ENCODE data around the gene PACRG. TPM values are rescaled to one million over a fixed set of nuclear protein-coding genes. Genes with fewer than 3 reads are reported as not detected.

PACRG gene
- total RNA-seq, 2 experiments from 2014 or later, result 0.78 TPM; not detected in 1

GRCh38 chr6:163085426-163085825, 357.7 kb downstream of the PACRG start:
- ATAC-seq (no peak), DNase-seq (no peak)
- Mint-ChIP-seq H3K4me1 (ENCODE audit: low read depth) (no peaks in the 10 kb centered on the region), H3K36me3 (ENCODE audit: low read depth) (no peaks in the 10 kb centered on the region), H3K27me3 (ENCODE audit: low read depth) (no peaks in the 10 kb centered on the region), H3K27ac (no peak overlapping the region), H3K4me3 (no peak overlapping the region), H3K9me3 (ENCODE audit: insufficient read depth) (no peaks in the 10 kb centered on the region)
- ChIA-PET POLR2A (interaction anchor here (0.6 kb wide), 1 partner anchor 26 kb away, joined by 3 read pairs; no protein-coding TSS in a partner anchor), CTCF (no interaction called here)

GRCh38 chr6:163085861-163086623, 358.3 kb downstream of the PACRG start:
- no peaks in the 10 kb centered on the region for H3K4me1 Mint-ChIP-seq (ENCODE audit: low read depth)

GRCh38 chr6:163086624-163086920, 358.8 kb downstream of the PACRG start:
- DNase-seq (no peak), ATAC-seq (no peak)
- POLR2A ChIA-PET, result no interaction called here
- CTCF ChIA-PET, result no interaction called here
- Mint-ChIP-seq H3K4me3 (no peak overlapping the region), H3K27me3 (ENCODE audit: low read depth) (no peaks in the 10 kb centered on the region), H3K9me3 (ENCODE audit: insufficient read depth) (no peaks in the 10 kb centered on the region), H3K27ac (no peak overlapping the region), H3K4me1 (ENCODE audit: low read depth) (no peaks in the 10 kb centered on the region), H3K36me3 (ENCODE audit: low read depth) (no peaks in the 10 kb centered on the region)

More at GRCh38 chr6:163085861-163086623, 358.3 kb downstream of the PACRG start:
- ChIA-PET CTCF (no interaction called here), POLR2A (interaction anchor here (0.6 kb wide), 1 partner anchor 26 kb away, joined by 3 read pairs; no protein-coding TSS in a partner anchor)
- DNase-seq (no peak), ATAC-seq (no peak)
- H3K27me3 Mint-ChIP-seq (ENCODE audit: low read depth), result no peaks in the 10 kb centered on the region
- H3K36me3 Mint-ChIP-seq (ENCODE audit: low read depth), result no peaks in the 10 kb centered on the region
- H3K4me3 Mint-ChIP-seq, result no peak overlapping the region
- no peaks in the 10 kb centered on the region for H3K9me3 Mint-ChIP-seq (ENCODE audit: insufficient read depth)
- H3K27ac Mint-ChIP-seq, result no peak overlapping the region

GRCh38 chr6:163087981-163088380, 360.2 kb downstream of the PACRG start:
- CTCF ChIA-PET, result no interaction called here
- Mint-ChIP-seq H3K4me1 (ENCODE audit: low read depth) (no peaks in the 10 kb centered on the region), H3K27me3 (ENCODE audit: low read depth) (no peaks in the 10 kb centered on the region), H3K36me3 (ENCODE audit: low read depth) (no peaks in the 10 kb centered on the region), H3K4me3 (no peak overlapping the region), H3K27ac (no peak overlapping the region), H3K9me3 (ENCODE audit: insufficient read depth) (no peaks in the 10 kb centered on the region)
- no peak for DNase-seq
- no peak for ATAC-seq
- POLR2A ChIA-PET, result no interaction called here

GRCh38 chr6:163092876-163093275, 365.1 kb downstream of the PACRG start:
- CTCF ChIA-PET, result no interaction called here
- ATAC-seq (no peak), DNase-seq (no peak)
- no peak overlapping the region for H3K27ac Mint-ChIP-seq
- no peaks in the 10 kb centered on the region for H3K9me3 Mint-ChIP-seq (ENCODE audit: insufficient read depth)
- H3K4me3 Mint-ChIP-seq, result no peak overlapping the region
- H3K4me1 Mint-ChIP-seq (ENCODE audit: low read depth), result no peaks in the 10 kb centered on the region
- POLR2A ChIA-PET, result no interaction called here
- H3K27me3 Mint-ChIP-seq (ENCODE audit: low read depth), result no peaks in the 10 kb centered on the region
- H3K36me3 Mint-ChIP-seq (ENCODE audit: low read depth), result no peaks in the 10 kb centered on the region

- Mint-ChIP-seq H3K27ac (no peak overlapping the region), H3K27me3 (ENCODE audit: low read depth) (no peaks in the 10 kb centered on the region), H3K4me3 (no peak overlapping the region), H3K9me3 (ENCODE audit: insufficient read depth) (no peaks in the 10 kb centered on the region), H3K4me1 (ENCODE audit: low read depth) (no peaks in the 10 kb centered on the region), H3K36me3 (ENCODE audit: low read depth) (no peaks in the 10 kb centered on the region)
- ATAC-seq, result no peak
- POLR2A ChIA-PET, result no interaction called here
- DNase-seq, result no peak
- CTCF ChIA-PET, result no interaction called here
Observed at GRCh38 chr6:163094881-163095280, 367.1 kb downstream of the PACRG start.

- no peak overlapping the region for H3K4me3 Mint-ChIP-seq
- DNase-seq, result no peak
- no peaks in the 10 kb centered on the region for H3K36me3 Mint-ChIP-seq (ENCODE audit: low read depth)
- ATAC-seq, result no peak
- no peaks in the 10 kb centered on the region for H3K4me1 Mint-ChIP-seq (ENCODE audit: low read depth)
- CTCF ChIA-PET, result no interaction called here
- POLR2A ChIA-PET, result no interaction called here
- H3K27me3 Mint-ChIP-seq (ENCODE audit: low read depth), result no peaks in the 10 kb centered on the region
- H3K9me3 Mint-ChIP-seq (ENCODE audit: insufficient read depth), result no peaks in the 10 kb centered on the region
- no peak overlapping the region for H3K27ac Mint-ChIP-seq
Observed at GRCh38 chr6:163095401-163095800, 367.6 kb downstream of the PACRG start.

GRCh38 chr6:163098827-163099479, 371.2 kb downstream of the PACRG start:
- ChIA-PET POLR2A (no interaction called here), CTCF (no interaction called here)
- Mint-ChIP-seq H3K9me3 (ENCODE audit: insufficient read depth) (no peaks in the 10 kb centered on the region), H3K4me3 (no peak overlapping the region), H3K36me3 (ENCODE audit: low read depth) (no peaks in the 10 kb centered on the region), H3K4me1 (ENCODE audit: low read depth) (no peaks in the 10 kb centered on the region), H3K27me3 (ENCODE audit: low read depth) (no peaks in the 10 kb centered on the region), H3K27ac (no peak overlapping the region)
- ATAC-seq, result no peak
- DNase-seq, result no peak

GRCh38 chr6:163099621-163100171, 371.9 kb downstream of the PACRG start:
- CTCF ChIA-PET, result no interaction called here
- Mint-ChIP-seq H3K27ac (no peak overlapping the region), H3K4me1 (ENCODE audit: low read depth) (no peaks in the 10 kb centered on the region), H3K4me3 (no peak overlapping the region), H3K36me3 (ENCODE audit: low read depth) (no peaks in the 10 kb centered on the region), H3K9me3 (ENCODE audit: insufficient read depth) (no peaks in the 10 kb centered on the region), H3K27me3 (ENCODE audit: low read depth) (no peaks in the 10 kb centered on the region)
- no peak for ATAC-seq
- POLR2A ChIA-PET, result no interaction called here
- DNase-seq, result no peak

GRCh38 chr6:163100259-163100658, 372.5 kb downstream of the PACRG start:
- no peaks in the 10 kb centered on the region for H3K27me3 Mint-ChIP-seq (ENCODE audit: low read depth)
- H3K36me3 Mint-ChIP-seq (ENCODE audit: low read depth), result no peaks in the 10 kb centered on the region
- no peaks in the 10 kb centered on the region for H3K9me3 Mint-ChIP-seq (ENCODE audit: insufficient read depth)
- no peak overlapping the region for H3K27ac Mint-ChIP-seq
- CTCF ChIA-PET, result no interaction called here
- ATAC-seq (no peak), DNase-seq (no peak)
- H3K4me1 Mint-ChIP-seq (ENCODE audit: low read depth), result no peaks in the 10 kb centered on the region
- H3K4me3 Mint-ChIP-seq, result no peak overlapping the region
- POLR2A ChIA-PET, result no interaction called here

GRCh38 chr6:163113358-163113962, 385.7 kb downstream of the PACRG start:
- ChIA-PET POLR2A (no interaction called here), CTCF (no interaction called here)
- ATAC-seq (no peak), DNase-seq (no peak)
- Mint-ChIP-seq H3K4me1 (ENCODE audit: low read depth) (no peaks in the 10 kb centered on the region), H3K27ac (no peak overlapping the region), H3K27me3 (ENCODE audit: low read depth) (no peaks in the 10 kb centered on the region), H3K4me3 (no peak overlapping the region), H3K9me3 (ENCODE audit: insufficient read depth) (peaks cover 18% of the 10 kb centered on the region), H3K36me3 (ENCODE audit: low read depth) (no peaks in the 10 kb centered on the region)

- Mint-ChIP-seq H3K27me3 (ENCODE audit: low read depth) (no peaks in the 10 kb centered on the region), H3K36me3 (ENCODE audit: low read depth) (no peaks in the 10 kb centered on the region), H3K27ac (no peak overlapping the region), H3K4me1 (ENCODE audit: low read depth) (no peaks in the 10 kb centered on the region), H3K4me3 (no peak overlapping the region), H3K9me3 (ENCODE audit: insufficient read depth) (no peaks in the 10 kb centered on the region)
- ChIA-PET POLR2A (no interaction called here), CTCF (no interaction called here)
- ATAC-seq (no peak), DNase-seq (no peak)
Observed at GRCh38 chr6:163118941-163119340, 391.2 kb downstream of the PACRG start.

Measured in activated CD8-positive, alpha-beta T cell treated with anti-CD3 and anti-CD28 coated beads, Interleukin-2, amount 10 ng/mL, durations not matched to agents 7 days and 5 days (primary cell).